IMR-90 (cell line): ENCODE measurements around the gene RHBDL1. TPM values are rescaled to one million over a fixed set of nuclear protein-coding genes. Genes with fewer than 3 reads are reported as not detected.

Experiments used
- ATAC-seq: fragments of 200-7000 bp; cut with Tn5 transposase; 2 replicates; pipeline ENCODE4 v1.9.1; 2020; ENCODE audit warnings: low read depth, mild to moderate bottlenecking, moderate library complexity
- BruUV-seq: library from RNA; stranded (reverse); fragments of 400-500 nt; replicated peaks from 2 replicates; lab custom pipeline; 2021; lab: Mats Ljungman, UMichigan
- CTCF ChIA-PET: fragments of 300-600 bp; formaldehyde crosslinking; extraction: SDS; loops from one replicate; lab custom pipeline; 2021; ENCODE audit warnings: antibody characterized with exemption; lab: Yijun Ruan, JAX
- POLR2A ChIA-PET: fragments of 300-600 bp; sonication (Branson Sonifier 250); formaldehyde crosslinking; loops from one replicate; lab custom pipeline; 2022; ENCODE audit warnings: antibody characterized with exemption; ENCODE audit not compliant: unreplicated experiment; lab: Charles Lee
- DNase-seq: peaks from one replicate; pipeline ENCODE4 v3.0.0; 2013
- H2AFZ ChIP-seq: replicated peaks from 2 replicates; pipeline ENCODE3; 2013; ENCODE audit warnings: low read length, mild to moderate bottlenecking; ENCODE audit not compliant: poor library complexity
- H2AK5ac ChIP-seq: 2 replicates; pipeline ENCODE4 v1.6.1; 2013; ENCODE audit warnings: low read depth, low read length, inconsistent platforms
- H2AK9ac ChIP-seq: replicated peaks from 2 replicates; pipeline ENCODE3; 2013; ENCODE audit warnings: mild to moderate bottlenecking, low read depth, low read length, moderate library complexity; ENCODE audit not compliant: poor library complexity
- H2BK120ac ChIP-seq: 2 replicates; pipeline ENCODE4 v1.6.1; 2013; ENCODE audit warnings: low read depth, low read length, inconsistent platforms
- H2BK15ac ChIP-seq: 3 replicates; pipeline ENCODE4 v1.6.1; 2013; ENCODE audit warnings: low read depth, low read length, inconsistent platforms
- H2BK20ac ChIP-seq: 2 replicates; pipeline ENCODE4 v1.6.1; 2013; ENCODE audit warnings: low read depth, mild to moderate bottlenecking, inconsistent platforms, low read length, moderate library complexity
- H2BK5ac ChIP-seq: 2 replicates; pipeline ENCODE4 v1.6.1; 2013; ENCODE audit warnings: mild to moderate bottlenecking, low read depth, low read length, inconsistent platforms; ENCODE audit not compliant: poor library complexity, severe bottlenecking
- H3K14ac ChIP-seq: replicated peaks from 2 replicates; pipeline ENCODE4 v1.6.1; 2013; ENCODE audit warnings: low read depth, low read length, inconsistent platforms
- H3K18ac ChIP-seq: 2 replicates; pipeline ENCODE4 v1.6.1; 2013; ENCODE audit warnings: low read depth, low read length, control low read depth
- H3K23ac ChIP-seq: 2 replicates; pipeline ENCODE4 v1.6.1; 2013; ENCODE audit warnings: low read depth, low read length, inconsistent platforms
- H3K27ac ChIP-seq: 2 replicates; pipeline ENCODE4 v1.5.1; 2013; ENCODE audit warnings: mild to moderate bottlenecking, control low read depth, low read length; ENCODE audit not compliant: insufficient read depth
- H3K27me3 ChIP-seq: 2 replicates; pipeline ENCODE4 v1.6.1; 2013; ENCODE audit warnings: low read length; ENCODE audit not compliant: control insufficient read depth, insufficient read depth
- H3K36me3 ChIP-seq: 2 replicates; pipeline ENCODE4 v1.6.1; 2013; ENCODE audit warnings: low read length, mixed read lengths; ENCODE audit not compliant: control insufficient read depth, insufficient read depth
- H3K4ac ChIP-seq: 2 replicates; pipeline ENCODE4 v1.6.1; 2013; ENCODE audit warnings: low read depth, low read length, inconsistent platforms
- H3K4me1 ChIP-seq: 2 replicates; pipeline ENCODE4 v1.6.1; 2013; ENCODE audit warnings: low read length, mixed read lengths; ENCODE audit not compliant: control insufficient read depth, insufficient read depth
- H3K4me2 ChIP-seq: 2 replicates; pipeline ENCODE4 v1.6.1; 2013; ENCODE audit warnings: low read depth, mild to moderate bottlenecking, control low read depth, low read length, moderate library complexity
- H3K4me3 ChIP-seq: 2 replicates; pipeline ENCODE4 v1.5.1; 2013; ENCODE audit warnings: low read depth, mild to moderate bottlenecking, control low read depth, low read length, moderate library complexity; ENCODE audit not compliant: insufficient read depth
- H3K56ac ChIP-seq: 2 replicates; pipeline ENCODE4 v1.6.1; 2013; ENCODE audit warnings: low read length, inconsistent platforms; ENCODE audit not compliant: insufficient read depth; ENCODE audit errors: extremely low read depth
- H3K79me1 ChIP-seq, 2 experiments: 2 replicates each; pipeline ENCODE4 v1.6.1; 2013; ENCODE audit warnings: low read length in 2 of 2, inconsistent platforms in 1 of 2, low read depth in 1 of 2
- H3K9ac ChIP-seq: 2 replicates; pipeline ENCODE4 v1.6.1; 2013; ENCODE audit warnings: low read depth, low read length, control low read depth
- H3K9me1 ChIP-seq: 2 replicates; pipeline ENCODE4 v1.6.1; 2013; ENCODE audit warnings: low read length, inconsistent platforms; ENCODE audit not compliant: insufficient read depth
- H3K9me3 ChIP-seq: 2 replicates; pipeline ENCODE4 v1.6.1; 2013; ENCODE audit warnings: low read length; ENCODE audit not compliant: control insufficient read depth, insufficient read depth
- H4K20me1 ChIP-seq: 2 replicates; pipeline ENCODE4 v1.6.1; 2013; ENCODE audit warnings: low read length, inconsistent platforms; ENCODE audit not compliant: insufficient read depth
- H4K5ac ChIP-seq: 2 replicates; pipeline ENCODE4 v1.6.1; 2013; ENCODE audit warnings: mild to moderate bottlenecking, low read depth, low read length, control low read depth
- H4K8ac ChIP-seq, 2 experiments: 2 replicates each; pipeline ENCODE4 v1.6.1; 2013; ENCODE audit warnings: low read depth in 2 of 2, low read length in 2 of 2, control low read depth in 1 of 2, inconsistent platforms in 1 of 2
- H4K91ac ChIP-seq: 2 replicates; pipeline ENCODE4 v1.6.1; 2013; ENCODE audit warnings: low read depth, low read length, inconsistent platforms; ENCODE audit not compliant: insufficient read depth
- CEBPB ChIP-seq: IDR thresholded peaks from 2 replicates; pipeline ENCODE4 v1.6.1; 2012; ENCODE audit warnings: low read depth, low read length, improper control_type of control experiment
- CHD1 ChIP-seq: IDR thresholded peaks from 2 replicates; pipeline ENCODE4 v1.6.1; 2012; ENCODE audit warnings: low read depth, low read length, improper control_type of control experiment
- CTCF ChIP-seq: conservative IDR thresholded peaks from 2 replicates; pipeline ENCODE4 v1.5.1; 2012; ENCODE audit warnings: mild to moderate bottlenecking, low read depth, low read length, improper control_type of control experiment
- FOS ChIP-seq: fragments of 150-350 bp; IDR thresholded peaks from 2 replicates; pipeline ENCODE4 v1.6.1; 2016; ENCODE audit warnings: low read depth, low read length
- MAFK ChIP-seq: IDR thresholded peaks from 2 replicates; pipeline ENCODE4 v1.6.1; 2012; ENCODE audit warnings: low read depth, low read length, improper control_type of control experiment
- MAZ ChIP-seq: IDR thresholded peaks from 2 replicates; pipeline ENCODE4 v1.6.1; 2012; ENCODE audit warnings: low read depth, mild to moderate bottlenecking, low read length, improper control_type of control experiment, moderate library complexity, borderline replicate concordance
- MXI1 ChIP-seq: IDR thresholded peaks from 2 replicates; pipeline ENCODE4 v1.6.1; 2012; ENCODE audit warnings: low read depth, mild to moderate bottlenecking, low read length, moderate library complexity, borderline replicate concordance
- NFE2L2 ChIP-seq: fragments of 150-350 bp; IDR thresholded peaks from 2 replicates; pipeline ENCODE4 v1.6.1; 2016; ENCODE audit warnings: low read depth, mild to moderate bottlenecking, low read length
- POLR2A ChIP-seq: IDR thresholded peaks from 2 replicates; pipeline ENCODE4 v1.6.1; 2012; ENCODE audit warnings: mild to moderate bottlenecking, low read depth, low read length
- RAD21 ChIP-seq: IDR thresholded peaks from 2 replicates; pipeline ENCODE4 v1.6.1; 2012; ENCODE audit warnings: low read length, improper control_type of control experiment
- RCOR1 ChIP-seq: IDR thresholded peaks from 2 replicates; pipeline ENCODE4 v1.6.1; 2012; ENCODE audit warnings: mild to moderate bottlenecking, low read length, improper control_type of control experiment; ENCODE audit not compliant: insufficient replicate concordance
- RFX5 ChIP-seq: IDR thresholded peaks from 2 replicates; pipeline ENCODE4 v1.8.0; 2012; ENCODE audit warnings: low read depth, mild to moderate bottlenecking, low read length, moderate library complexity
- SMC3 ChIP-seq: fragments of 150-350 bp; IDR thresholded peaks from 2 replicates; pipeline ENCODE4 v1.6.1; 2016; ENCODE audit warnings: low read depth, mild to moderate bottlenecking, antibody characterized with exemption, low read length, moderate library complexity
- WGBS, 2 experiments: methylation state at CpG; one replicate each; pipeline versions ENCODE4 v1.1.5 to v1.1.7; 2013; ENCODE audit warnings: missing lambda C conversion rate in 2 of 2; ENCODE audit not compliant: insufficient read length in 1 of 2; ENCODE audit errors: extremely low coverage in 2 of 2; 5-methylcytosine and 5-hydroxymethylcytosine counted together
- dilution Hi-C: fragments of 300-500 bp; cut with HindIII; formaldehyde crosslinking; loops from one replicate; pipeline ENCODE4 v1.14.3; 2018; ENCODE audit warnings: low sequenced_read_pairs; ENCODE audit not compliant: unreplicated experiment
- in situ Hi-C: fragments of 300-500 bp; cut with MboI; formaldehyde crosslinking; loops from 3 replicates; pipeline ENCODE4 v1.14.3; 2019; ENCODE audit warnings: low sequenced_read_pairs, inconsistent platforms, mixed read lengths
- intact Hi-C: fragments of 100-400 bp; cut with micrococcal nuclease; formaldehyde crosslinking; loops from 2 replicates; pipeline ENCODE4 v1.10.0; 2022
- polyA plus RNA-seq, 3 experiments: library from polyadenylated mRNA; depleted of rRNA; stranded (reverse); fragments of >200 nt; gene quantifications; 2 replicates each; pipeline ENCODE4 v1.2.3, GENCODE V29; 2012; ENCODE audit warnings: low replicate concordance in 1 of 3
- total RNA-seq: library from RNA; depleted of rRNA; stranded (reverse); fragments of >200 nt; gene quantifications from 2 replicates; pipeline ENCODE4 v1.2.3, GENCODE V29; 2012

Gene RHBDL1
- total and polyA plus RNA-seq, 2 of the 4 experiments (the other 2 are of a cell fraction) = 0.72 to 4.1 TPM

- TF ChIP-seq SMC3 (no peak), CHD1 (no peak), RCOR1 (no peak), CTCF (no peak), MAFK (no peak), RFX5 (no peak), RAD21 (no peak), POLR2A (no peak), CEBPB (no peak), FOS (no peak), MXI1 (no peak), NFE2L2 (no peak), MAZ (no peak)
- Histone ChIP-seq H3K56ac (no peak overlapping the region), H3K9me1 (peaks cover 8% of the 10 kb centered on the region; the same call in 1 of the 2 replicates), H3K14ac (no peak overlapping the region), H3K4ac (no peak overlapping the region), H4K8ac (no peak overlapping the region; a peak in 1 of 4 replicates), H3K27ac (no peak overlapping the region), H3K9me3 (no peaks in the 10 kb centered on the region), H2AFZ (no peak overlapping the region), H4K91ac (no peak overlapping the region; the same call in 1 of the 2 replicates), H3K4me2 (no peak overlapping the region; the same call in 1 of the 2 replicates), H2BK15ac (no peak overlapping the region), H2BK20ac (no peak overlapping the region), H3K27me3 (no peaks in the 10 kb centered on the region), H3K23ac (no peak overlapping the region), H3K18ac (no peak overlapping the region), H3K4me3 (peak overlapping the region; percentile 100; the same call in 1 of the 2 replicates), H4K5ac (no peak overlapping the region; the same call in 1 of the 2 replicates), H3K4me1 (peaks cover 11% of the 10 kb centered on the region), H3K79me1 (peaks cover 4 to 43% of the 10 kb centered on the region in 2 experiments; a peak in 3 of 4 replicates), H2AK5ac (peak overlapping the region; percentile 39; the same call in 1 of the 2 replicates), H2BK5ac (no peak overlapping the region), H3K36me3 (no peaks in the 10 kb centered on the region), H4K20me1 (no peaks in the 10 kb centered on the region; the same call in 1 of the 2 replicates), H2BK120ac (no peak overlapping the region), H2AK9ac (peak overlapping the region; percentile 91), H3K9ac (no peak overlapping the region)
- ATAC-seq (no peak), DNase-seq (no peak)
- dilution Hi-C loops (no loop called here), in situ Hi-C loops (loop anchor here (10.0 kb wide), 1 partner anchor 248 kb away; the partner anchor contains the start of gene NME4), intact Hi-C loops (no loop called here)
- BruUV-seq = no TSS peak
- ChIA-PET POLR2A (no interaction called here), CTCF (no interaction called here)
- 100% methylated on average over 4 of the region's 13 CpGs; no CpG with 5 or more reads in 1 of the 2 experiments for WGBS, 2 experiments
Measured at GRCh38 chr16:643050-643368, 32.5 kb upstream of the RHBDL1 start.
